H1 (cell line): ENCODE results near the gene DNER. TPM values are rescaled to one million over a fixed set of nuclear protein-coding genes. Genes with fewer than 3 reads are reported as not detected.

ENCODE experiments used
- BACH1 ChIP-seq: IDR thresholded peaks from 2 replicates; pipeline ENCODE4 v1.6.1; 2012; ENCODE audit warnings: low read length, improper control_type of control experiment
- BRCA1 ChIP-seq: IDR thresholded peaks from 2 replicates; pipeline ENCODE4 v1.6.1; 2012; ENCODE audit warnings: low read depth, low read length, improper control_type of control experiment
- CHD1 ChIP-seq: IDR thresholded peaks from 2 replicates; pipeline ENCODE4 v1.6.1; 2012; ENCODE audit warnings: low read depth, low read length, improper control_type of control experiment
- EZH2 ChIP-seq: fragments of 200-600 bp; sonication (generic); IDR thresholded peaks from 2 replicates; pipeline ENCODE4 v1.7.1; 2012; ENCODE audit warnings: low read depth, mild to moderate bottlenecking, moderate library complexity, low read length, inconsistent platforms; ENCODE audit not compliant: severe bottlenecking
- GTF2F1 ChIP-seq: IDR thresholded peaks from 2 replicates; pipeline ENCODE4 v1.6.1; 2012; ENCODE audit warnings: low read depth, low read length, improper control_type of control experiment, borderline replicate concordance
- MAFK ChIP-seq: IDR thresholded peaks from 2 replicates; pipeline ENCODE4 v1.6.1; 2012; ENCODE audit warnings: low read depth, mild to moderate bottlenecking, improper control_type of control experiment, low read length
- RXRA ChIP-seq: IDR thresholded peaks from 2 replicates; pipeline ENCODE4 v1.6.1; 2011; ENCODE audit warnings: low read depth, mild to moderate bottlenecking, low read length, moderate library complexity; ENCODE audit not compliant: insufficient read depth
- polyA plus RNA-seq, 7 experiments: library from polyadenylated mRNA; depleted of rRNA in 3 of 7; stranded (reverse) in 5 of 7; unstranded in 2 of 7; fragments of >200 nt in 5 of 7; fragments of 200-250 nt in 2 of 7; gene quantifications; 1 replicate in 5 of 7; 2 replicates in 1 of 7; 4 replicates in 1 of 7; pipeline versions ENCODE4 v1.2.1 to v1.2.3, GENCODE V29; 2011 to 2013; ENCODE audit warnings: missing spikeins in 2 of 7, mixed read lengths in 2 of 7
- total RNA-seq: library from RNA; stranded (reverse); fragmentation: NEBNext Ultra II Directional; extraction: Animal tissue kit (Norgen Biotek cat#: 25700); gene quantifications from 2 replicates; pipeline ENCODE4 v1.2.1, GENCODE V29; 2021

DNER gene
- total and polyA plus RNA-seq, 2 of the 8 experiments (the other 6 are each of a cell fraction or from before 2014, with no cell fraction given), result 6.8 to 16.3 TPM

DNA sequence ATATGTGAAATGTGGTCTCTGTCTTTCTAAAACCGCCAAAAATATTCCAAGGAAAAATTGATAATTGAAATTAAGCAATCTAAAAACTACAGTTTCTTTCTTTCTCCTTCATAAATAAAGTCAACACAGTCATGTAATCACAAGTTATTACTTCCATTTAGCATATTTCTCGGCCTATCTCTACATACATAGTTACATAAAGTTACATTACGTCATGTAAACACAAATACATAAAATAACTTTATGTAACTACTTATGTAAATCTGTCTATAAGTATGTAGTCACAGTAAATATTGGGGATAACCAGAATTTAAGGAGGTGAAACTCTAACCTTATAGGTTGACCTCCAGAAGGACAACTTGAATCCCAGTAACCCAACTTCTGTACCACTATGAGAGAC lies 394.8 kb downstream of the DNER start (continued):
- TF ChIP-seq BRCA1 (no peak), GTF2F1 (no peak), CHD1 (no peak), BACH1 (no peak), EZH2 (no peak), MAFK (no peak), RXRA (no peak)
